ENCODE results near the gene ING1. TPM values are rescaled to one million over a fixed set of nuclear protein-coding genes. Genes with fewer than 3 reads are reported as not detected.
A peak's percentile ranks its signal among the peaks of the same experiment; 100 is the strongest.
"Not testable (repeated sequence)": the region's sequence is repeated elsewhere in the genome, so short reads cannot be mapped to it uniquely, and the experiment has no call there.

ING1 gene
- polyA plus RNA-seq, 1 donor from 2014 or later, result 25.0 TPM

GRCh38 chr13:110719036-110719710 lies 5.7 kb downstream of the ING1 start:
- H3K4me3 Mint-ChIP-seq, result no peak overlapping the region
- H3K36me3 Mint-ChIP-seq, result no peaks in the 10 kb centered on the region
- H3K27ac Mint-ChIP-seq, result peak overlapping the region in 1 of 3 donors; percentile 39
- H3K27me3 Mint-ChIP-seq, result no peaks in the 10 kb centered on the region
- H3K9me3 Mint-ChIP-seq, result no peaks in the 10 kb centered on the region
- peaks cover 0 to 21% (median 7%) of the 10 kb centered on the region in 3 donors for H3K4me1 Mint-ChIP-seq

GRCh38 chr13:110722971-110723370 lies 9.5 kb downstream of the ING1 start:
- Mint-ChIP-seq H3K9me3 (no peaks in the 10 kb centered on the region), H3K27me3 (no peaks in the 10 kb centered on the region), H3K4me3 (no peak overlapping the region), H3K36me3 (no peaks in the 10 kb centered on the region), H3K27ac (no peak overlapping the region), H3K4me1 (peaks cover 7 to 21% (median 10%) of the 10 kb centered on the region in 3 donors)

DNA sequence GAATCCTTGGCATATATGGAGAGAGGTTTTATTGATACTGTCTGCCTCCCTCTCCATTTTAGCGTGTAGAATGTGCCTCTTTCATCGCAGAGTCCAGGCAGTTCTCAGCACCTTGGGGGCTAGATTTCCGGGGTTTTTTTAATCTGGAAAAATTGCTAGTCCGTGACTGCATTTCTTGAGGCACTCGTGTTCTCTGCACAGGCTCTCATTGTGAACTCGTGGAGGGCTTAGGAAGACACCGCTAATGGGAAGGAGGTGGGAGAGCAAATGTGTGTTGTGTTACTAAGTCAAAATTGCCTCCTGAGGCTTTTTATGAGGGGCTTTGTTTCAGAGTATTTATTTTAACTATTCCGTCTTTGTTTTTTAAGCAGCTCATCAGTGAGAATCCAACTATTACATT lies 10.1 kb downstream of the ING1 start:
- Mint-ChIP-seq H3K4me3 (no peak overlapping the region), H3K27ac (peak overlapping the region in 1 of 3 donors; percentile 53), H3K4me1 (peaks cover 11 to 21% (median 13%) of the 10 kb centered on the region in 3 donors), H3K9me3 (no peaks in the 10 kb centered on the region), H3K27me3 (no peaks in the 10 kb centered on the region), H3K36me3 (no peaks in the 10 kb centered on the region)

DNA sequence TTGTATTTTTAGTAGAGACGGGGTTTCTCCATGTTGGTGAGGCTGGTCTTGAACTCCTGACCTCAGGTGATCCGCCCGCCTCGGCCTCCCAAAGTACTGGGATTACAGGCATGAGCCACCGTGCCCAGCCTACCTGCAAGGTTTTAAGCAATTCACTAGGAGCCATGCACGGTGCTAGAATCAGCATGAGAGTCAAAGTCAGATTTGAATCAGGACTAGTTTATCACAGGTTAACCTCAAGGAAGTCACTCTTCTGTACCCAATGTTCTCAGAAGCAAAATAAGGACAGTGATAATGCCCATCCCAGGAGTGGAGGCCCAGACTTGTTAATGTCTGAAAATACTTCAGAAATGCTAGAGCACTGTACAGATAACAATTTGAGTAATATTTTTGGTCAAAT lies 12.7 kb downstream of the ING1 start:
- H3K4me1 Mint-ChIP-seq, result peaks cover 13 to 21% (median 20%) of the 10 kb centered on the region in 3 donors
- H3K27ac Mint-ChIP-seq, result peak overlapping the region in 2 of 3 donors; percentile 51 to 83
- not testable (repeated sequence) for H3K36me3 Mint-ChIP-seq, H3K9me3 Mint-ChIP-seq, H3K27me3 Mint-ChIP-seq
- peak overlapping the region in 2 of 4 donors; percentile 21 to 86 for H3K4me3 Mint-ChIP-seq

- peaks cover 13 to 21% (median 20%) of the 10 kb centered on the region in 3 donors for H3K4me1 Mint-ChIP-seq
- peak overlapping the region; percentile 51 to 83 (median 67) for H3K27ac Mint-ChIP-seq
- no peaks in the 10 kb centered on the region for H3K9me3 Mint-ChIP-seq
- H3K27me3 Mint-ChIP-seq, result no peaks in the 10 kb centered on the region
- H3K36me3 Mint-ChIP-seq, result peaks cover 4% of the 10 kb centered on the region
- H3K4me3 Mint-ChIP-seq, result peak overlapping the region in 3 of 4 donors; percentile 21 to 86 (median 76)
These were observed 13.2 kb downstream of the ING1 start for GRCh38 chr13:110726726-110727125.

DNA sequence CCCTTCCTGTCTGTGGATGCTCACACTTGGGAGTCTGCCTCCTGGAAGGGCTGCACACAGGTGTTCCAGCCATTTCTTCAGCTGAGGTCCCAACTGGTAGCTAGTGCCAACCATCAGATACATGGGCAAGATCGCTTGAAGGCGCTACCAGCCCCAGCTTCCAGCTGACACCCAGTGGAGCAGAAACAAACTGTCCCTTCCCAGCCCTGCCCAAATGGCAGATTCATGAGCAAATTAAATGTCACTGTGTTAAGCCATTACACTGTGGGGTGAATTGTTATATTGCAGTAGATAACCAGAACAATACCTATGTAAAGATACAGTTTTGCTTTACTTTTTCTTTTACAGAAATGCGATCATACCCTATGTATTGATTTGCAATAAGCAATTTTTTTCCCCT lies 17.6 kb downstream of the ING1 start:
- Mint-ChIP-seq H3K27me3 (no peaks in the 10 kb centered on the region), H3K4me1 (peaks cover 13 to 20% (median 17%) of the 10 kb centered on the region in 3 donors), H3K36me3 (peaks cover 4% of the 10 kb centered on the region), H3K4me3 (peak overlapping the region in 1 of 4 donors; percentile 70), H3K9me3 (no peaks in the 10 kb centered on the region), H3K27ac (no peak overlapping the region)

DNA sequence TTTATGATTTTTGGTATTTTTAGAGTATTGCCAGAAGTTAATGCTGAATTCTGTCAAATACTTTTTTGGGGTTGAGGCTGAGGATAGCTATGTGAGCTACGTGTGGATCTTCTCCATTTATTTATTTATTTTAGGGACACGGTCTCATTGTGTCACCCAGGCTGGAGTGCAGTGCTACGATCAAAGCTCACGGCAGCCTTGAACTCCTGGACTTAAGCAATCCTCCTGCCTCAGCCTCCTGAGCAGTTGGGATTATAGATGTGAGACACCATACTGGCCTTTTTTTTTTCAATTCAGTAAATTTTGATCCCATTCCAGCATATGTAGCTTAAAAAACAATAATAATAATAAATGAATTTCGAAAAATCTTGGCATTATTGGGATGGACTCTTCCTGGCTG lies 21.1 kb downstream of the ING1 start:
- Mint-ChIP-seq H3K27ac (no peak overlapping the region), H3K36me3 (peaks cover 4% of the 10 kb centered on the region), H3K9me3 (peaks cover 0 to 9% (median 1%) of the 10 kb centered on the region in 3 donors), H3K4me3 (no peak overlapping the region), H3K4me1 (peaks cover 0 to under 1% (median 0%) of the 10 kb centered on the region in 3 donors), H3K27me3 (no peaks in the 10 kb centered on the region)

DNA sequence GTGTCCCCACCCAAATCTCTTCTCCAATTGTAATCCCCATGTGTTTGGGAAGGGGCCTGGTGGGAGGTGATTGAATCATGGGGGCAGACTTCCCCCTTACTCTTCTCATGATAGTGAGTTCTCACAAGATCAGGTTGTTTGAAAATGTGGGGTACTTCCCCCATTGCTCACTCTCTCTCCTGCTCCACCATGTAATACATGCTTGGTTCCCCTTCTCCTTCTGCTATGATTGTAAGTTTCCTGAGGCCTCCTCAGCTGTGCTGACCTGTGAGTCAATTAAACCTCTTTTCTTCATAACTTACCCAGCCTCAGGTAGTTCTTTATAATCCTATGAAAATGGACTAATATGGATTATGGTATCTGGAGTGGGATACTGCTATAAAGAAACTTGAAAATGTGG lies 24.1 kb downstream of the ING1 start:
- Mint-ChIP-seq H3K27me3 (no peaks in the 10 kb centered on the region), H3K4me3 (no peak overlapping the region), H3K36me3 (no peaks in the 10 kb centered on the region), H3K4me1 (no peaks in the 10 kb centered on the region), H3K9me3 (peaks cover 0 to 9% (median 2%) of the 10 kb centered on the region in 3 donors), H3K27ac (no peak overlapping the region)

- no peak overlapping the region for H3K4me3 Mint-ChIP-seq
- H3K9me3 Mint-ChIP-seq, result peaks cover 3 to 14% (median 13%) of the 10 kb centered on the region in 3 donors
These were observed 30.2 kb downstream of the ING1 start for GRCh38 chr13:110743687-110744086.

GRCh38 chr13:110746438-110746837 lies 32.9 kb downstream of the ING1 start:
- no peaks in the 10 kb centered on the region for H3K4me1 Mint-ChIP-seq
- H3K27me3 Mint-ChIP-seq, result no peaks in the 10 kb centered on the region
- no peak overlapping the region for H3K27ac Mint-ChIP-seq
- H3K4me3 Mint-ChIP-seq, result no peak overlapping the region
- peaks cover 7 to 16% (median 13%) of the 10 kb centered on the region in 3 donors for H3K9me3 Mint-ChIP-seq
- peaks cover 2% of the 10 kb centered on the region for H3K36me3 Mint-ChIP-seq

More at GRCh38 chr13:110743687-110744086, 30.2 kb downstream of the ING1 start:
- H3K27me3 Mint-ChIP-seq, result no peaks in the 10 kb centered on the region
- no peaks in the 10 kb centered on the region for H3K4me1 Mint-ChIP-seq
- no peak overlapping the region for H3K27ac Mint-ChIP-seq
- no peaks in the 10 kb centered on the region for H3K36me3 Mint-ChIP-seq

DNA sequence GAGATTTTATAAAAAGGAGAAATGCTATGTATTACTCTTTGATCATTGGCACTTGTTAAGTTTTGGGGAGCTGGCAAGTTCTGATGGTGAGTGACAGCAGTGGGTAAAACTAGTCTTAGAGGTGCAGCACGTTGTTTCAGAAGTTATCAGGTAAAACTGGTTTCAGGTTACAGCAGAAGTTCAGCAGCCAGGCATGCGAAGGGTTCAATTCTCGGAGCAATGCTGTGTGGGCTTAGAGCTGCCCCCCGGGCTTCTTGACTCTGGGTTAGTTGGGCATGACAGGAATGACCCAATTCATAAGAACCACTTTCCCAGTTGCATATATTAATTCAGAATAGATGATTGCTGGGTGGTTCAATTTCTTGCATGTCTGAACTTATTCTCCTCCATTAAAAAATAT lies 34.8 kb downstream of the ING1 start:
- no peaks in the 10 kb centered on the region for H3K4me1 Mint-ChIP-seq
- H3K4me3 Mint-ChIP-seq, result no peak overlapping the region
- H3K36me3 Mint-ChIP-seq, result peaks cover 2% of the 10 kb centered on the region
- H3K27ac Mint-ChIP-seq, result no peak overlapping the region
- peaks cover 8 to 11% (median 9%) of the 10 kb centered on the region in 3 donors for H3K9me3 Mint-ChIP-seq
- H3K27me3 Mint-ChIP-seq, result no peaks in the 10 kb centered on the region

DNA sequence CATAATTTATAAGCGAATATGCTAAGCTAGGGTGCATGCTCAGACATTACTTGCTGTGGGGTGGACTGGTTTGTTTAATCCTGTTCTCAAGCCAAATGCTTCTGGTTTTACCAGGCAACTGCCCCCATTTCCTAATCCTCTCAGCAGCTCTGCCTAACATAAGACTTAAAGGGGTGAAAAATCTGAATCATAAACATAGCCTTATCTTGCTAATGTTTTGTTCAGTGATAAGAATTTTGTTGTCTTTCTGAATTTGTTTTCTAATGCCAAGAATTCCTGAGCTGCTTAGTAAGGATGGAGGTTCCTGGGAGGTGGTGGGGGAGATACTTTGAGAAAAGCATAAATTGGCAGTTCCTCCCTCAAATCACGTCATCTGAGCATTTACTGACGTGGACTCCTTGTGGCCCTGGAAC lies 42.7 kb downstream of the ING1 start:
- H3K27ac Mint-ChIP-seq, result no peak overlapping the region
- peaks cover 0 to 4% (median 0%) of the 10 kb centered on the region in 3 donors for H3K9me3 Mint-ChIP-seq
- H3K4me3 Mint-ChIP-seq, result no peak overlapping the region
- H3K36me3 Mint-ChIP-seq, result peaks cover 2% of the 10 kb centered on the region
- H3K4me1 Mint-ChIP-seq, result peaks cover 0 to 2% (median 0%) of the 10 kb centered on the region in 3 donors
- H3K27me3 Mint-ChIP-seq, result peaks cover 2% of the 10 kb centered on the region

GRCh38 chr13:110757296-110757695 lies 43.8 kb downstream of the ING1 start:
- no peak overlapping the region for H3K4me3 Mint-ChIP-seq
- peaks cover 0 to 2% (median 0%) of the 10 kb centered on the region in 3 donors for H3K4me1 Mint-ChIP-seq
- H3K9me3 Mint-ChIP-seq, result no peaks in the 10 kb centered on the region
- peaks cover 2% of the 10 kb centered on the region for H3K36me3 Mint-ChIP-seq
- H3K27me3 Mint-ChIP-seq, result peaks cover 2% of the 10 kb centered on the region
- no peak overlapping the region for H3K27ac Mint-ChIP-seq

DNA sequence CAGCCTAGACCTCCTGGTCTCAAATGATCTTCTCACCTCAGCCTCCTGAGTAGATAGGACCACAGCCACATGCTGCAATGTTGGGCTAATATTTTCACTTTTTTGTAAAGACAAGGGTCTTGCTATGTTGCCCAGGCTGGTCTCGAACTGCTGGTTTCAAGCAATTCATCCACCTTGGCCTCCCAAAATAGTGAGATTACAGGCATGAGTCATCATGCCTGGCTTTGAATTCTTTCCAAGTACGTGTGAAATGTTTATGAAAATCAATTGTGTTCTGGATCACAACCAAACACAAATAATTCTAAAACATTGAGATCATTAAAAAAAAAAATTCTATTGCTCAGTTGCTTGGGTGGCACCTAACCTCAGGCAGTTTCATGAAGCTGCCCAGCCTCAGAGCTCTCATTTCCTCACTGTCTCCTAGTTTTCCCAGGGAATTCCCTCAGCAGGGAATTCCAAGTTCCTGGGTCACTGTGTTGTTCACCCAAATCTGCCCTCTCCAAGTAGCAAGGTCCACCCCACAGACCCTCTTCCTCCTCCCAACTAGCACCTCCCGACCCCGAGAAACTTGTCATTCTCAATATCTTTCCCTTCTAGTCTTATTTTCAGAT lies 44.8 kb downstream of the ING1 start:
- Mint-ChIP-seq H3K27me3 (peaks cover 2% of the 10 kb centered on the region), H3K27ac (peak overlapping the region in 1 of 3 donors; percentile 71), H3K36me3 (peaks cover 2% of the 10 kb centered on the region), H3K4me3 (no peak overlapping the region), H3K4me1 (peaks cover 0 to 2% (median 0%) of the 10 kb centered on the region in 3 donors), H3K9me3 (peaks cover 0 to 3% (median 0%) of the 10 kb centered on the region in 3 donors)

GRCh38 chr13:110759710-110760109 lies 46.2 kb downstream of the ING1 start:
- Mint-ChIP-seq H3K4me1 (peaks cover 0 to 4% (median 0%) of the 10 kb centered on the region in 3 donors), H3K36me3 (peaks cover 2% of the 10 kb centered on the region), H3K27ac (no peak overlapping the region), H3K9me3 (peaks cover 0 to 5% (median 0%) of the 10 kb centered on the region in 3 donors), H3K4me3 (no peak overlapping the region), H3K27me3 (peaks cover 4% of the 10 kb centered on the region)
